ENCODE data around the gene TLR9. TPM values are rescaled to one million over a fixed set of nuclear protein-coding genes. Genes with fewer than 3 reads are reported as not detected.

Gene TLR9
- total RNA-seq, 1 experiment from 2014 or later: not detected

- no peak overlapping the region for H3K9ac ChIP-seq (ENCODE audit: extremely low read depth, insufficient read length, low read length)
- H4K8ac ChIP-seq (replicated peaks; ENCODE audit: insufficient read length, low read depth, low read length): no peak overlapping the region
- no peak overlapping the region for H3K14ac ChIP-seq (ENCODE audit: insufficient read depth, low read length)
- no peak overlapping the region for H2AFZ ChIP-seq (ENCODE audit: low read length)
- H2BK5ac ChIP-seq (ENCODE audit: insufficient read length, low read length): no peak overlapping the region
- H4K91ac ChIP-seq (ENCODE audit: insufficient read length, low read depth, low read length): no peak overlapping the region
- H3K79me1 ChIP-seq (ENCODE audit: insufficient read depth, low read depth, low read length, poor library complexity, severe bottlenecking): no peaks in the 10 kb centered on the region
- H3K4me1 Mint-ChIP-seq: peaks cover 22 to 25% of the 10 kb centered on the region in 2 experiments
- H3K56ac ChIP-seq (ENCODE audit: insufficient read length, low read depth, low read length): no peak overlapping the region
- no peak overlapping the region for H3K18ac ChIP-seq (ENCODE audit: insufficient read length, low read depth, low read length)
- TF ChIP-seq CTCF (conservative IDR thresholded peaks at IDR 0.05): no peak
- WGBS (ENCODE audit: extremely low coverage, insufficient read length, low lambda C conversion rate): no CpG with 5 or more reads among the region's 8 CpGs
- peak overlapping the region in 2 of 3 experiments; percentile 11 to 62; a peak in 3 of 7 replicates for H3K27ac Mint-ChIP-seq
- H3K4me2 ChIP-seq (ENCODE audit: insufficient read depth, insufficient read length, low read length): no peak overlapping the region
- no peaks in the 10 kb centered on the region for H3K9me3 Mint-ChIP-seq
- H2AK5ac ChIP-seq (ENCODE audit: insufficient read length, low read length): no peak overlapping the region
- H3K79me2 ChIP-seq (ENCODE audit: insufficient read depth, low read length): no peaks in the 10 kb centered on the region
- H4K20me1 ChIP-seq (ENCODE audit: control insufficient read depth, insufficient read depth, insufficient read length): no peaks in the 10 kb centered on the region
- no peak for DNase-seq
- H3K23me2 ChIP-seq (ENCODE audit: insufficient read length, low read depth, low read length, poor library complexity, severe bottlenecking): no peaks in the 10 kb centered on the region
- no peak overlapping the region for H3K4ac ChIP-seq (ENCODE audit: low read depth, low read length)
- no peak overlapping the region for H2BK12ac ChIP-seq (ENCODE audit: insufficient read length, low read depth, low read length)
- no peak overlapping the region for H3K27ac ChIP-seq (ENCODE audit: insufficient read length, low read depth, low read length)
- no peak overlapping the region for H2BK120ac ChIP-seq (ENCODE audit: low read depth, low read length, poor library complexity, severe bottlenecking)
- H3K27me3 ChIP-seq (ENCODE audit: insufficient read depth, low read length): no peaks in the 10 kb centered on the region
- H3K23ac ChIP-seq (ENCODE audit: insufficient read length, low read depth, low read length): no peak overlapping the region
- H2BK20ac ChIP-seq (ENCODE audit: low read depth, low read length, poor library complexity, severe bottlenecking): no peak overlapping the region
- H3T11ph ChIP-seq (ENCODE audit: low read length): no peak overlapping the region
- H3K36me3 Mint-ChIP-seq (ENCODE audit: insufficient read depth in 1 of 3, low read depth in 3 of 3): no peaks in the 10 kb centered on the region
- peaks cover 6% of the 10 kb centered on the region; the same call in 1 of the 2 replicates for H3K27me3 Mint-ChIP-seq (ENCODE audit: low read depth)
- H3K4me3 Mint-ChIP-seq: no peak overlapping the region
- H3K4me1 ChIP-seq (ENCODE audit: insufficient read depth, low read length): no peaks in the 10 kb centered on the region
- no peaks in the 10 kb centered on the region for H3K9me3 ChIP-seq (ENCODE audit: control insufficient read depth, low read depth, low read length)
- no peak overlapping the region for H2BK15ac ChIP-seq (ENCODE audit: low read depth, low read length)
- no peak overlapping the region for H4K5ac ChIP-seq (ENCODE audit: insufficient read length, low read depth, low read length)
These were observed 49.2 kb downstream of the TLR9 start for GRCh38 chr3:52176180-52176752.
